GM13977 (cell line): ENCODE data around the gene PIGL.

Experiments used
- DNase-seq: peaks from one replicate; pipeline ENCODE4 v3.0.0; 2012; ENCODE audit warnings: low spot score
- CTCF ChIP-seq: IDR thresholded peaks from 2 replicates; pipeline ENCODE4 v1.5.1; 2012; ENCODE audit warnings: mild to moderate bottlenecking, control low read depth; ENCODE audit not compliant: insufficient read depth; ENCODE audit errors: extremely low read depth, missing control alignments
- in situ Hi-C: fragments of 300-500 bp; cut with MboI; formaldehyde crosslinking; loops from one replicate; pipeline ENCODE4 v1.12.0; 2022; ENCODE audit warnings: low sequenced_read_pairs, low pct_unique_long_range_greater_than_20kb, mixed read lengths, inconsistent platforms; ENCODE audit not compliant: unreplicated experiment

Gene PIGL

GRCh38 chr17:16255481-16255921, 38.5 kb downstream of the PIGL start:
- no peak for DNase-seq
- in situ Hi-C loops, result no loop called here
- no peak for TF ChIP-seq CTCF

DNA sequence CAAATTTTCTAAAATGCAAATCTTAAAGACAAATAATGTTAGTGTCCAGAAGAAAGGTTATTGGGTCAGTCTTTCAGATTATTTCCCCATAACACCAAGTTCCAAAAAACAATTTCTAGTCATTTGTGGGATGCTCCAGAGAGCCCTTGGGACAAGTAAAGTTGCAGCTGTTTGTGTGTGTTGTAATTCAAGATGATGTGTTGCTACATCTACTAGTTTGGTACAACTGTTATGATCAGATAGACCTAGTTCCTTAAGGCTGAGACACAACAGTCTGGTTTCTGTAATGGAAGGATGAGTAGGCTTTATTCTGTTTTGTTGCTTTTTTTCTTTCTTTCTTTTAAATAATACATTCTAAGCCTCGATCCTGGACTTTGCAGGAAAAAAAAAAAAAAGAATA, 41.9 kb downstream of the PIGL start:
- no peak for TF ChIP-seq CTCF
- in situ Hi-C loops, result no loop called here
- DNase-seq, result no peak

DNA sequence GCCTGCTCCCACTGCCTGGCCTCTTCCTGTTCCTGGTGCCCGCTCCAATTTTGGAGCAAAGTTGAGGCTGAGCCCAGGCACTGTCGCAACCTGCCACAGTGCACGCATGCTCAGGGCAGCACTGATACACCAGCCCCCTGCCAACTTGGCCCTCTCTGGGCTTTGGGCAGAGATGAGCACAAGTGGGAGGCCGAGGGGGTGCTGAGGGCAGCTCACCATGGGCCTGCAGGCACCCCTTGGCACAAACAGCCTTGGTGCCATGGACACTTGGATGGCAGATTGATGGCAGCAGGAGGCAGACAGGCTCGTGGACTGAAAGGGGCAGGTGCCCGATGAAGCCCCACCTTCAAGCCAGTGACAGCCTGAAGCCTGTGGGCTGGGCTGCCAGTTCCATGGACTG, 42.9 kb downstream of the PIGL start:
- TF ChIP-seq CTCF, result no peak
- DNase-seq, result no peak
- in situ Hi-C loops, result no loop called here

GRCh38 chr17:16261049-16261448, 44.0 kb downstream of the PIGL start:
- DNase-seq, result no peak
- no peak for TF ChIP-seq CTCF
- in situ Hi-C loops, result no loop called here

- in situ Hi-C loops, result no loop called here
- DNase-seq, result no peak
- no peak for TF ChIP-seq CTCF
These were observed 45.2 kb downstream of the PIGL start for GRCh38 chr17:16262201-16262600.

- DNase-seq, result no peak
- no peak for TF ChIP-seq CTCF
- in situ Hi-C loops, result no loop called here
These were observed 50.2 kb downstream of the PIGL start for GRCh38 chr17:16267174-16267573.

DNA sequence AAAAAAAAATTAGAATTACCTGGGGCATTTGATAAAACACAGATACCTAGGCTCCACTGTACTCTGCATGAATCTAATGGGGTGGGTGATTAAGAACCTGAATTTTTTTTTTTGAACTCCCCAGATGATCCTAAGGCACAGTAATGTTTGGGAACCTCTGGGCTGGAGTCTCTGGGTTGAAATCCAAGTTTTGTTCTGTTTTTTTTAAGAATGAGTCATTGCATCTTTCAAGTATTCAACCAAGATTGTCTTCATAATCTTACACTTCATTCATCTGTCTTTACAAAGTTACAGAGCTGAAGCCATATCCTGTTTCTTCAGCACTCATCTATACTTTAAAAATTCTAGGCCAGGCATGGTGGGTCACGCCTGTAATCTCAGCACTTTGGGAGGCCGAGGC, 52.6 kb downstream of the PIGL start:
- no peak for TF ChIP-seq CTCF
- in situ Hi-C loops, result no loop called here
- no peak for DNase-seq
